MM.1S (cell line): ENCODE data around the gene UBE2E1.

Source experiments
- EZH2 ChIP-seq: fragments of 300-600 bp; sonication (generic); optimal IDR thresholded peaks from 2 replicates; pipeline ENCODE3; 2017; ENCODE audit warnings: low read depth, mild to moderate bottlenecking, antibody characterized with exemption, low read length, mixed read lengths
- EZH2phosphoT487 ChIP-seq: fragments of 300-600 bp; sonication (generic); IDR thresholded peaks from 2 replicates; pipeline ENCODE4 v1.6.1; 2018; ENCODE audit warnings: antibody characterized with exemption, low read length
- TF ChIP-seq, protein P1 (sequence below): fragments of 300-600 bp; sonication (generic); IDR thresholded peaks from 2 replicates; pipeline ENCODE4 v1.5.1; 2016; ENCODE audit warnings: antibody characterized with exemption, low read length, mixed read lengths

DNA sequence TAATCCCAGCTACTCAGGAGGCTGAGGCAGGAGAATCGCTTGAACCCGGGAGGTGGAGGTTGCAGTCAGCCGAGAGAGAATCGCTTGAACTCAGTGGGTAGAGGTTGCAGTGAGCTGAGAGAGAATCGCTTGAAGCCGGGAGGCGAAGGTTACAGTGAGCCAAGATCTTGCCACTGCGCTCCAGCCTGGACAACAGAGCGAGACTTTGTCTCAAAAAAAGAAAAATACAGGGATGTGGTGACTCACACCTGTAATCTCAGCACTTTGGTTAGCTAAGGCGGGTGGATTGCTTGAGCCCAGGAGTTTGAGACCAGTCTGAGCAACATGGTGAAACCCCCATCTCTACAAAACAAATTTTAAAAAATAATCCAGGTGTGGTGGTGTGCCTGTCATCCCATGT lies 26.8 kb downstream of the UBE2E1 start:
- TF ChIP-seq, protein P1, sequence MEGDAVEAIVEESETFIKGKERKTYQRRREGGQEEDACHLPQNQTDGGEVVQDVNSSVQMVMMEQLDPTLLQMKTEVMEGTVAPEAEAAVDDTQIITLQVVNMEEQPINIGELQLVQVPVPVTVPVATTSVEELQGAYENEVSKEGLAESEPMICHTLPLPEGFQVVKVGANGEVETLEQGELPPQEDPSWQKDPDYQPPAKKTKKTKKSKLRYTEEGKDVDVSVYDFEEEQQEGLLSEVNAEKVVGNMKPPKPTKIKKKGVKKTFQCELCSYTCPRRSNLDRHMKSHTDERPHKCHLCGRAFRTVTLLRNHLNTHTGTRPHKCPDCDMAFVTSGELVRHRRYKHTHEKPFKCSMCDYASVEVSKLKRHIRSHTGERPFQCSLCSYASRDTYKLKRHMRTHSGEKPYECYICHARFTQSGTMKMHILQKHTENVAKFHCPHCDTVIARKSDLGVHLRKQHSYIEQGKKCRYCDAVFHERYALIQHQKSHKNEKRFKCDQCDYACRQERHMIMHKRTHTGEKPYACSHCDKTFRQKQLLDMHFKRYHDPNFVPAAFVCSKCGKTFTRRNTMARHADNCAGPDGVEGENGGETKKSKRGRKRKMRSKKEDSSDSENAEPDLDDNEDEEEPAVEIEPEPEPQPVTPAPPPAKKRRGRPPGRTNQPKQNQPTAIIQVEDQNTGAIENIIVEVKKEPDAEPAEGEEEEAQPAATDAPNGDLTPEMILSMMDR = no peak
- no peak for TF ChIP-seq EZH2
- no peak for TF ChIP-seq EZH2phosphoT487
